PC-3 (cell line): ENCODE data around the gene PSMD2. TPM values are rescaled to one million over a fixed set of nuclear protein-coding genes. Genes with fewer than 3 reads are reported as not detected.

Source experiments
- ATAC-seq: fragments of 200-7000 bp; cut with Tn5 transposase; 2 replicates; pipeline ENCODE4 v1.9.1; 2020; ENCODE audit warnings: mild to moderate bottlenecking, moderate library complexity
- BruUV-seq: library from RNA; stranded (reverse); fragments of 400-500 nt; replicated peaks from 2 replicates; lab custom pipeline; 2021; lab: Mats Ljungman, UMichigan
- CTCF ChIA-PET: fragments of 300-600 bp; sonication (Branson Sonifier 250); formaldehyde crosslinking; loops from one replicate; lab custom pipeline; 2022; ENCODE audit warnings: antibody characterized with exemption; lab: Charles Lee
- POLR2A ChIA-PET: fragments of 300-600 bp; sonication (Branson Sonifier 250); formaldehyde crosslinking; loops from one replicate; lab custom pipeline; 2022; ENCODE audit warnings: antibody characterized with exemption; ENCODE audit not compliant: unreplicated experiment; lab: Charles Lee
- DNase-seq: peaks from one replicate; pipeline ENCODE4 v3.0.0-alpha.2; 2015
- H2AFZ ChIP-seq: fragments of 300-600 bp; sonication (generic); 2 replicates; pipeline ENCODE4 v1.6.0; 2016; ENCODE audit warnings: antibody characterized with exemption, low read length
- H3F3A ChIP-seq: fragments of 300-600 bp; sonication (generic); one replicate; pipeline ENCODE4 v1.6.0; 2017; ENCODE audit warnings: antibody characterized with exemption, low read length, control low read depth, mild to moderate bottlenecking; ENCODE audit not compliant: unreplicated experiment
- H3K27ac ChIP-seq: fragments of 300-600 bp; sonication (generic); 2 replicates; pipeline ENCODE4 v1.5.1; 2016; ENCODE audit warnings: mild to moderate bottlenecking, low read length
- H3K27me3 ChIP-seq: fragments of 300-600 bp; sonication (generic); 2 replicates; pipeline ENCODE4 v1.6.1; 2016; ENCODE audit warnings: low read length, mixed read lengths
- H3K36me3 ChIP-seq: fragments of 300-600 bp; sonication (generic); 2 replicates; pipeline ENCODE4 v1.6.1; 2016; ENCODE audit warnings: low read depth, mixed run types, low read length, mixed read lengths
- H3K4me1 ChIP-seq: fragments of 300-600 bp; sonication (generic); 2 replicates; pipeline ENCODE4 v1.5.1; 2016; ENCODE audit warnings: low read length; ENCODE audit not compliant: insufficient read depth
- H3K4me2 ChIP-seq: fragments of 300-600 bp; sonication (generic); 2 replicates; pipeline ENCODE4 v1.6.0; 2016; ENCODE audit warnings: low read length
- H3K4me3 ChIP-seq: fragments of 300-600 bp; sonication (generic); 2 replicates; pipeline ENCODE4 v1.5.1; 2016; ENCODE audit warnings: mild to moderate bottlenecking, low read length, mixed read lengths
- H3K79me2 ChIP-seq: fragments of 300-600 bp; sonication (generic); 2 replicates; pipeline ENCODE4 v1.6.1; 2017; ENCODE audit warnings: low read length, mixed read lengths
- H3K9ac ChIP-seq: fragments of 300-600 bp; sonication (generic); 2 replicates; pipeline ENCODE4 v1.6.0; 2016; ENCODE audit warnings: mild to moderate bottlenecking, low read length
- H3K9me2 ChIP-seq: fragments of 300-600 bp; sonication (generic); replicated peaks from 2 replicates; pipeline ENCODE4 v1.6.1; 2016; ENCODE audit warnings: mixed run types, low read length, mixed read lengths
- H3K9me3 ChIP-seq: fragments of 300-600 bp; sonication (generic); 2 replicates; pipeline ENCODE4 v1.6.1; 2016; ENCODE audit warnings: low read length, mixed read lengths
- H4K20me1 ChIP-seq: fragments of 300-600 bp; sonication (generic); 2 replicates; pipeline ENCODE4 v1.6.1; 2016; ENCODE audit warnings: low read length, mixed read lengths
- EZH2 ChIP-seq: fragments of 300-600 bp; sonication (generic); IDR thresholded peaks from one replicate; pipeline ENCODE4 v1.6.1; 2017; ENCODE audit warnings: antibody characterized with exemption, mild to moderate bottlenecking, low read length; ENCODE audit not compliant: unreplicated experiment
- EZH2phosphoT487 ChIP-seq: fragments of 300-600 bp; sonication (generic); IDR thresholded peaks from 2 replicates; pipeline ENCODE4 v1.6.1; 2018; ENCODE audit warnings: mild to moderate bottlenecking, antibody characterized with exemption, low read length, borderline replicate concordance
- intact Hi-C: fragments of 100-400 bp; cut with micrococcal nuclease; formaldehyde crosslinking; loops from 2 replicates; pipeline ENCODE4 v1.9.0; 2023
- total RNA-seq: library from RNA; depleted of rRNA; stranded (reverse); fragments of >200 nt; gene quantifications from 2 replicates; pipeline ENCODE4 v1.2.3, GENCODE V29; 2014
- TF ChIP-seq, protein P1 (sequence below): fragments of 300-600 bp; sonication (generic); conservative IDR thresholded peaks from 2 replicates; pipeline ENCODE4 v1.5.1; 2017; ENCODE audit warnings: antibody characterized with exemption, low read depth, mild to moderate bottlenecking, low read length

PSMD2 gene
- total RNA-seq, 1 experiment from 2014 or later: 1,057 TPM

DNA sequence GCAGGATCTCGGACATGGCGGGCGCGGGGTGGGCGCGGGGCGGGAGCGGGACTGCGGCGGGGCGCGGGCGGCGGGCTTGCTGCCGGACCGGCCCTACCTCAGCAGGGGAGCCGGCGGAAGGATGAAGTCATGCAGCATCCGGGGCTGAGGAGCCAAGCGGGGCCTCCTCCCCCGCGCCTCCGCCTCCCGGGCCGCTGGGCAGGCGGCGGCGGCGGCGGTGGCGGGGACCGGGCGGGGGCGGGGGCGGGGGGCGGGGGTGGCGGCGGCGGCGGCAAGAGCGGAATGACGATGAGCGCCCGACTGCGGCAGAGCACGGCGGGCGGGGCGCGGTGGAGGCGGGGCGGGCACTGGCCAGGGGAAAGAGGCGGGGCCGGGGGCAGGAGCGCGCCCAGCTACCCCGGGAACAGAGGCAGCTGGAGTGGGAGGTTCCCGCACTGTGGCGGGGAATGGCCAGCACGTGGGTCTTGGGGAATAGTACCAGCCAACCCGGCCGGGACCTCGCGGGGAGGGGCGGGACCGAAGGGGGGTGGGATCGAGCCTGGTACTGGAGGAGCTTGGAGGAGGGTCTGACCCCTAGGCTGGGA lies 37.7 kb upstream of the PSMD2 start, which contains the start of gene CAMK2N2:
TSS of gene CAMK2N2 (minus strand) at position 284 of the 584 bp plus-strand sequence. CDS start at position 16, 268 bp downstream.
- no peaks in the 10 kb centered on the region for H3K9me2 ChIP-seq
- intact Hi-C loops: no loop called here
- ATAC-seq: peak; percentile 81
- peak within 1 kb of the TSS; percentile 76 for H3K4me3 ChIP-seq
- POLR2A ChIA-PET: interaction anchor here (0.6 kb wide), 1 partner anchor 50 kb away, joined by 3 read pairs; no protein-coding TSS in a partner anchor
- no peaks in the 10 kb centered on the region for H3K79me2 ChIP-seq
- H3F3A ChIP-seq: no peaks in the 10 kb centered on the region
- no peaks in the 10 kb centered on the region for H3K36me3 ChIP-seq
- H2AFZ ChIP-seq: peak within 1 kb of the TSS; percentile 93
- no TSS peak for BruUV-seq
- no peak within 1 kb of the TSS for H3K27ac ChIP-seq
- TF ChIP-seq, protein P1, sequence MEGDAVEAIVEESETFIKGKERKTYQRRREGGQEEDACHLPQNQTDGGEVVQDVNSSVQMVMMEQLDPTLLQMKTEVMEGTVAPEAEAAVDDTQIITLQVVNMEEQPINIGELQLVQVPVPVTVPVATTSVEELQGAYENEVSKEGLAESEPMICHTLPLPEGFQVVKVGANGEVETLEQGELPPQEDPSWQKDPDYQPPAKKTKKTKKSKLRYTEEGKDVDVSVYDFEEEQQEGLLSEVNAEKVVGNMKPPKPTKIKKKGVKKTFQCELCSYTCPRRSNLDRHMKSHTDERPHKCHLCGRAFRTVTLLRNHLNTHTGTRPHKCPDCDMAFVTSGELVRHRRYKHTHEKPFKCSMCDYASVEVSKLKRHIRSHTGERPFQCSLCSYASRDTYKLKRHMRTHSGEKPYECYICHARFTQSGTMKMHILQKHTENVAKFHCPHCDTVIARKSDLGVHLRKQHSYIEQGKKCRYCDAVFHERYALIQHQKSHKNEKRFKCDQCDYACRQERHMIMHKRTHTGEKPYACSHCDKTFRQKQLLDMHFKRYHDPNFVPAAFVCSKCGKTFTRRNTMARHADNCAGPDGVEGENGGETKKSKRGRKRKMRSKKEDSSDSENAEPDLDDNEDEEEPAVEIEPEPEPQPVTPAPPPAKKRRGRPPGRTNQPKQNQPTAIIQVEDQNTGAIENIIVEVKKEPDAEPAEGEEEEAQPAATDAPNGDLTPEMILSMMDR: no peak
- TF ChIP-seq EZH2 (no peak), EZH2phosphoT487 (no peak)
- H3K9ac ChIP-seq: no peak within 1 kb of the TSS; the same call in 1 of the 2 replicates
- peak; percentile 80 for DNase-seq
- CTCF ChIA-PET: interaction anchor here (0.7 kb wide), 1 partner anchor 366 kb away, joined by 3 read pairs; no protein-coding TSS in a partner anchor
- no peaks in the 10 kb centered on the region for H3K9me3 ChIP-seq
- peaks cover 13% of the 10 kb centered on the region for H3K4me1 ChIP-seq
- H4K20me1 ChIP-seq: peaks cover 12% of the 10 kb centered on the region; the same call in 1 of the 2 replicates
- no peaks in the 10 kb centered on the region for H3K27me3 ChIP-seq
- peak within 1 kb of the TSS; percentile 99 for H3K4me2 ChIP-seq

DNA sequence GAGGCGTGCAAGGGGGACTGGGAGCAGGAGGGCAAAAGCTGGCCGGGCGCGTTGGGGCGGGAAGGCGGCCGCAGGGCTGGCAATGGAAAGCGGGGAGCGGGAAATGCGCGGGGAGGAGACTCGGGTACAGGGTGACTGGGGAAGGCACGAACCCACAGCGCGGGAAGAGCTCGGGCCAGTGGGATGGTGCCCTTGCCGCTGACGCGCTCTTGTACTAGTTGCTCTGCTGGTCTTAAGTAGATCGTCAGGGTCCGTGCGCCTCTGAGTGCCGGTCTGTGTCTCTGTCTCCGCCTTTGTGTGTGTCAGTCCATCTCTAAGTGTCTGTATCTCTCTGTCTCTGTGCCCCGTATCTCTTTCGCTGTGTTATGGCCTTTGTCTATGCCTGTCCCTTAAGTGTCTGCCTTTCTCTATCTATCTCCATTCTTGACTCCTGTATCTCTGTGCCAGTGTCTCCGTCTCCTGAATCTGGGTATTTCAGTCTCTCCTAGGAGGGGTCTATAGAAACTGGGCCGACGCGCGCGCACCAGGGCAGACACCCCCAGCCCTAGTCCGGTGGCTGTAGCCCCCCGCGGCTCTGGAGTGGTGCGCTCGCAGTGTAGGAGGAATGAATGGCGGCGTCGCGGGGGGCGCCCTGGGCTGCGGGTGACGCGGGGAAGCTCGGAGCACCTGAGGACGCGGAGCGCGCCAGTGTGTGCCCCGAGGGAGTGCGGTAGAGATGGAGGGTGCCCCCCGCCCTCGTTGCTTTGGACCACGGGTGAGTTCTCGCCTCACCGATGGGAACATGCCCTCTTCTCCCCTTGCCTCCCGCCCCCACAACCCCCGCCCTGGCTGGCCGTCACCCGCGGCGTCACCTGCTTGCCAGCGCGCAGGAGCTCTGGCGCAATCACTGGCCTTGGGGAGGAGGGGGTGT lies 36.9 kb upstream of the PSMD2 start:
- DNase-seq: peak; percentile 21
- POLR2A ChIA-PET: interaction anchor here (0.6 kb wide), 1 partner anchor 50 kb away, joined by 3 read pairs; no protein-coding TSS in a partner anchor
- Histone ChIP-seq H3K79me2 (no peaks in the 10 kb centered on the region), H3K27ac (no peak overlapping the region), H3K4me2 (peak overlapping the region; percentile 99), H3K4me3 (peak overlapping the region; percentile 75), H3K9me2 (no peaks in the 10 kb centered on the region), H2AFZ (peak overlapping the region; percentile 93), H3K4me1 (peaks cover 13% of the 10 kb centered on the region), H3K36me3 (no peaks in the 10 kb centered on the region), H3F3A (no peaks in the 10 kb centered on the region), H4K20me1 (peaks cover 12% of the 10 kb centered on the region; the same call in 1 of the 2 replicates), H3K27me3 (no peaks in the 10 kb centered on the region), H3K9me3 (no peaks in the 10 kb centered on the region), H3K9ac (no peak overlapping the region; the same call in 1 of the 2 replicates)
- ATAC-seq: peak; percentile 27
- TF ChIP-seq EZH2phosphoT487: no peak
- TF ChIP-seq, protein P1: no peak
- TF ChIP-seq EZH2: no peak
- CTCF ChIA-PET: no interaction called here
- no TSS peak for BruUV-seq
- intact Hi-C loops: no loop called here
